ENCODE data around the gene HOXC6. TPM values are rescaled to one million over a fixed set of nuclear protein-coding genes. Genes with fewer than 3 reads are reported as not detected.
A peak's percentile ranks its signal among the peaks of the same experiment; 100 is the strongest.
"Not testable (repeated sequence)": the region's sequence is repeated elsewhere in the genome, so short reads cannot be mapped to it uniquely, and the experiment has no call there.

The HOXC6 gene
- total and polyA plus RNA-seq, 2 experiments from 2014 or later: not detected

- H2AFZ ChIP-seq: no peak overlapping the region
- peaks cover 51% of the 10 kb centered on the region for H3K4me1 ChIP-seq (ENCODE audit: insufficient read depth)
- H3K4me3 ChIP-seq: peak overlapping the region; percentile 26
- Mint-ChIP-seq H3K27me3 (ENCODE audit: insufficient read depth, low read depth, poor library complexity) (peaks cover 63% of the 10 kb centered on the region), H3K36me3 (ENCODE audit: low read depth) (no peaks in the 10 kb centered on the region), H3K4me3 (peak overlapping the region; percentile 22; the same call in 2 of the 3 replicates), H3K4me1 (peaks cover 52% of the 10 kb centered on the region), H3K27ac (no peak overlapping the region), H3K9me3 (no peaks in the 10 kb centered on the region; the same call in 2 of the 3 replicates)
- 0 out of 2 replicates have a peak, but pooled peaks cover 13% of the 10 kb centered on the region for H3F3A ChIP-seq (replicated peaks; ENCODE audit: low read depth)
- TF ChIP-seq ZNF331 (CRISPR knock-in tag; IDR thresholded peaks at IDR 0.05; ENCODE audit: low read depth): no peak
- no peak for TF ChIP-seq JUNB (IDR thresholded peaks at IDR 0.05; ENCODE audit: unreplicated experiment)
- no peak for TF ChIP-seq CREB1 (CRISPR knock-in tag; IDR thresholded peaks at IDR 0.05; ENCODE audit: low read depth)
- TF ChIP-seq EZH2 (IDR thresholded peaks at IDR 0.05; ENCODE audit: low read depth, unreplicated experiment): no peak
- no peak for TF ChIP-seq NANOG (IDR thresholded peaks at IDR 0.05; ENCODE audit: borderline replicate concordance)
- TF ChIP-seq POLR2AphosphoS5 (IDR thresholded peaks at IDR 0.05; ENCODE audit: low read depth): no peak
- peak overlapping the region; percentile 61 for H3K4me2 ChIP-seq
- H3K9me2 ChIP-seq (ENCODE audit: insufficient read depth): no peaks in the 10 kb centered on the region
- peak overlapping the region; percentile 12; the same call in 1 of the 2 replicates for H3K27ac ChIP-seq (ENCODE audit: low read depth)
- H3K79me2 ChIP-seq (replicated peaks; ENCODE audit: insufficient read depth): no peaks in the 10 kb centered on the region
- ATAC-seq (peak; percentile 38), DNase-seq (ENCODE audit: low spot score) (peak; percentile 51)
- H3K36me3 ChIP-seq (ENCODE audit: insufficient read depth): no peaks in the 10 kb centered on the region
- peaks cover 94% of the 10 kb centered on the region for H3K27me3 ChIP-seq (ENCODE audit: insufficient read depth)
- no peaks in the 10 kb centered on the region; the same call in none of the 2 replicates for H4K20me1 ChIP-seq (replicated peaks; ENCODE audit: insufficient read depth)
Measured at GRCh38 chr12:54075409-54075808, 47.2 kb downstream of the HOXC6 start.

GRCh38 chr12:54075974-54076373, 47.7 kb downstream of the HOXC6 start:
- no peaks in the 10 kb centered on the region; the same call in 2 of the 3 replicates for H3K9me3 Mint-ChIP-seq
- Histone ChIP-seq H3K4me2 (peak overlapping the region; percentile 61), H3F3A (replicated peaks; ENCODE audit: low read depth) (0 out of 2 replicates have a peak, but pooled peaks cover 14% of the 10 kb centered on the region), H3K4me1 (ENCODE audit: insufficient read depth) (peaks cover 57% of the 10 kb centered on the region), H4K20me1 (replicated peaks; ENCODE audit: insufficient read depth) (no peaks in the 10 kb centered on the region; the same call in none of the 2 replicates), H3K27ac (ENCODE audit: low read depth) (peak overlapping the region; percentile 12; the same call in 1 of the 2 replicates), H2AFZ (no peak overlapping the region), H3K9me2 (ENCODE audit: insufficient read depth) (no peaks in the 10 kb centered on the region), H3K79me2 (replicated peaks; ENCODE audit: insufficient read depth) (no peaks in the 10 kb centered on the region), H3K36me3 (ENCODE audit: insufficient read depth) (no peaks in the 10 kb centered on the region), H3K4me3 (peak overlapping the region; percentile 26), H3K27me3 (ENCODE audit: insufficient read depth) (peaks cover 94% of the 10 kb centered on the region)
- peak; percentile 97 for DNase-seq (ENCODE audit: low spot score)
- peaks cover 66% of the 10 kb centered on the region for H3K27me3 Mint-ChIP-seq (ENCODE audit: insufficient read depth, low read depth, poor library complexity)
- H3K4me1 Mint-ChIP-seq: peaks cover 56% of the 10 kb centered on the region
- H3K36me3 Mint-ChIP-seq (ENCODE audit: low read depth): no peaks in the 10 kb centered on the region
- TF ChIP-seq NANOG (IDR thresholded peaks at IDR 0.05; ENCODE audit: borderline replicate concordance): 0 out of 2 replicates have a peak, but pooled peaks have one; percentile 7
- TF ChIP-seq JUNB (IDR thresholded peaks at IDR 0.05; ENCODE audit: unreplicated experiment): no peak
- no peak overlapping the region for H3K27ac Mint-ChIP-seq
- ATAC-seq: peak; percentile 98
- peak overlapping the region; percentile 52; the same call in 2 of the 3 replicates for H3K4me3 Mint-ChIP-seq

GRCh38 chr12:54077843-54078242, 49.6 kb downstream of the HOXC6 start:
- Histone ChIP-seq H3K27me3 (ENCODE audit: insufficient read depth) (peaks cover 92% of the 10 kb centered on the region), H3F3A (replicated peaks; ENCODE audit: low read depth) (0 out of 2 replicates have a peak, but pooled peaks cover 14% of the 10 kb centered on the region), H3K4me3 (0 out of 2 replicates have a peak overlapping the region, but pooled peaks have one; percentile 30), H3K4me2 (peak overlapping the region; percentile 74), H3K4me1 (ENCODE audit: insufficient read depth) (peaks cover 68% of the 10 kb centered on the region)
- Mint-ChIP-seq H3K27me3 (ENCODE audit: insufficient read depth, low read depth, poor library complexity) (peaks cover 78% of the 10 kb centered on the region), H3K4me3 (0 out of 3 replicates have a peak overlapping the region, but pooled peaks have one; percentile 13), H3K4me1 (peaks cover 63% of the 10 kb centered on the region)
- TF ChIP-seq EZH2 (IDR thresholded peaks at IDR 0.05; ENCODE audit: low read depth, unreplicated experiment): peak; percentile 88
- not testable (repeated sequence) for H2AFZ ChIP-seq; H4K20me1 ChIP-seq (replicated peaks; ENCODE audit: insufficient read depth); H3K9me3 Mint-ChIP-seq; H3K27ac ChIP-seq (ENCODE audit: low read depth); H3K36me3 ChIP-seq (ENCODE audit: insufficient read depth); ATAC-seq; H3K36me3 Mint-ChIP-seq (ENCODE audit: low read depth); H3K9me2 ChIP-seq (ENCODE audit: insufficient read depth); H3K27ac Mint-ChIP-seq; H3K79me2 ChIP-seq (replicated peaks; ENCODE audit: insufficient read depth)
- peak; percentile 41 for DNase-seq (ENCODE audit: low spot score)

Data from GM23338 (cell line).